ENCODE data around the gene CDK16.

Gene CDK16

DNA sequence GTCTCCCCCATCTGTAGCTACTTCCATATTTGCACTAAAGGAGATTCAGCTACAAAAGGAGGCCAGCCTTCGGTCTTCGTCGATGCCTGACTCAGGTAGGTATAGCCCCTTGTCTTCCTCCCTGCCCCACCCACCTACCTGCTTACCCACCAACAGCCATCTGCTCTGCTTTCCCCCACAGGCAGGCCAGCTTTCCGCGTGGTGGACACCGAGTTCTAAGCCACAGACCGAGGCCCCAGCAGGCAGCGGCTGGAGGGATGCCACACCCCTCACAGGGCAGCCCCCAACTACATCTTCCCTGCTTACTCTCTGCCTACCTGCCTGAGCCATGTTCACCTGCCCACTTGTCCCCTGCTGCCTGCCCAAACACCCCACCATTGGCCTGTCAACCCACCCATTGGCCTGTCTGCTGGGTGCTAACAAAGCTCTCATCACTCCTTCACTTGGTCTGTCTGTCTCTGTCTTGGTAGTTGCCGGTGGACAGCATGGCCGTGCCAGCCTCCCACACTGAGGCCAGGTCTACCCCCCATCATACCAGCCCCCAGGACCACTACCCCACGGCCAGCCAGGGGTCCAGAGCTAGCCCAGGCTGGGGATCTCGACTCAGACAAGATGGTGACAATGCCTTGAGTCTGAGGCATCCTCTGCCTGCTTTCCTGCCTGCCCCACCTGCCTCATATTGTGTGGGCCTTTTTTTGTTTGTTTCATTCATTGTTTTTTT lies 10.2 kb downstream of the CDK16 start:
- DNase-seq = no peak

DNA sequence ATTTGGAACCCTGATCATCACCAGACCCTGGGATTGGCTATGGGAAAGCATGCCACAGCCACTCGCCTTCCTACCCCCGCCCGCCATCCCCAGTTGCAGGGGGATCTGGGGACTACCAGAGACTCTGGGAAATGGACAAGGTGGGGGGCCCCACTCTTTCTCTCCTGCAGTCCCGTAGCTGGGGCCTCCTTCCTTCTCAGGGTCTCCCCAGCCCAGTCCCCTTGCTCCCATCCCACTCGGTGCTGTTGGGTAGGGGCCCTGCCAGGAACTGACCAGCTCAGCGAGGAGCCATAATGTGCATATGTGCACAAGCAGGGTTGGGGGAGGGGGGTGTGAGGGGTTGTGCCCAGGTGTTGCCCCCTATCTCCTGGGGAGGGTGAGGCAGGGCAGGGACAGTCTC lies 10.9 kb downstream of the CDK16 start:
- DNase-seq = no peak

DNA sequence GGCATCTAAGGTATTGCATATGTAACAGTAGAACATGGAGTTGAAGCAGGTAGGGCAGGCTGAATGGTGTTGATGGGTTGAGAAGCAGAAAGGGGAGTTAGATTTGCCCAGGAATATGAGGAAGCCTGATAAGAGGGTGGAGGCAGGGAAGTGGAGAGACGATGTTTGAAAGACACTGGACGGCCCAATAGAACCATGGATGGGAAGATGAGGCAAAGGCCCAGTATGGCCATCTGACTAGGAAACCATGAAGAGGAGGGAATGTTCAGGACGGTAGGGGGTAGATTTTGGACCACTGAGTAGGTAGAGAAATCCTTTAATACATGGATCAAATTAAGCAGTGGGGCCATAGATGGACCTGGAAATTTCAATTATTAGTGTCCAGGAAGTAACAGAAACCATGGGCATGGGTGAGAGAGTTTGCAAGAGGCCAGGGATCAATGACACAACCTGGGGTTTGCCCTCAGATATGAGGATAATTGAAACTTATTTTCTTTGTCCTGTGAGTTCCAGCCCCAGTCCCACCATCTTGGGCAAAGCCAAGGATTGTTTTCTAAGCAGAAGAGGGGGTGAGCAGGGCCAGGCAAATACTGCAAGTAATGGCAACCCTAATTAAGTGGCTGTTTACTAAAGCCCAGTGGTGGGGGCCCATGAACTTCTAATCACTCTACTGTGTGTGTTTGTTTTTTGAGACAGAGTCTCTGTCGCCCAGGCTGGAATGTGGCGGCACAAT lies 11.8 kb downstream of the CDK16 start:
- no peak for DNase-seq

GRCh38 chrX:47231167-47231566 lies 12.7 kb downstream of the CDK16 start:
- no peak for DNase-seq

DNA sequence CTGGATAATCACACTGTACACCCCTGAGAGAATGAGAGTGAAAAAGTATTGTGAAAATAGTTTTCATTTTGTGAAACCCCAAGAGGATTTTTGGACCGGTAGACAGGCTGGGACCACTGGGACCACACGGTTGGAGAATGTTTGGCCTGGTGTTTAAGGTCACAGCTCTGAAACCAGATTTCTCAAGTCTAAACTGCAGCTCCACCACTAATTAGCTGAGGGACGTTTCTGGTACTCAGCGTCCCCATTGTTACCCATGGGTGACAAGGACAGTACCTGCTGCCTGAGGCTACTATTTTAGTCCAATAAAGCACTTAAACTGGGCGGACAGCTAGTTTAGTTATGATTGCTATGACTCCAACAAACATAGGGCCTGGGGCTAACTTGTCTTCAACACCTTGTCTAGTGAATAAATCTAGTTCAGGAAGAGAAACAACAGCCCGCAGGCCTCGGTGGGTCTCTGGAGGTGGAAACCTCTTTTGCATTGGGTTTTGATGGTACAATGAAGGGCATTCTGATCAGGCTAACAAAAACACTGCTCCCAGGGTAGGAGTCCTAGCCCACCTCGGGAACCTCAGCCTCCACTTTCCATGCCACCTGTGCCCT lies 13.8 kb downstream of the CDK16 start:
- DNase-seq = no peak

- peak; percentile 80 for DNase-seq
Observed at GRCh38 chrX:47232803-47233332, 14.4 kb downstream of the CDK16 start, which contains the start of gene USP11. Gene USP11 (plus strand): TSS chrX:47233009. CDS start chrX:47233044, 35 bp downstream.

- peak; percentile 98 for DNase-seq
Observed at GRCh38 chrX:47233333-47234113, 15.0 kb downstream of the CDK16 start.

- DNase-seq = no peak
Observed at GRCh38 chrX:47234583-47234982, 16.1 kb downstream of the CDK16 start.

- no peak for DNase-seq
Observed at GRCh38 chrX:47235691-47236103, 17.2 kb downstream of the CDK16 start.

GRCh38 chrX:47239199-47239598 lies 20.7 kb downstream of the CDK16 start:
- no peak for DNase-seq

DNA sequence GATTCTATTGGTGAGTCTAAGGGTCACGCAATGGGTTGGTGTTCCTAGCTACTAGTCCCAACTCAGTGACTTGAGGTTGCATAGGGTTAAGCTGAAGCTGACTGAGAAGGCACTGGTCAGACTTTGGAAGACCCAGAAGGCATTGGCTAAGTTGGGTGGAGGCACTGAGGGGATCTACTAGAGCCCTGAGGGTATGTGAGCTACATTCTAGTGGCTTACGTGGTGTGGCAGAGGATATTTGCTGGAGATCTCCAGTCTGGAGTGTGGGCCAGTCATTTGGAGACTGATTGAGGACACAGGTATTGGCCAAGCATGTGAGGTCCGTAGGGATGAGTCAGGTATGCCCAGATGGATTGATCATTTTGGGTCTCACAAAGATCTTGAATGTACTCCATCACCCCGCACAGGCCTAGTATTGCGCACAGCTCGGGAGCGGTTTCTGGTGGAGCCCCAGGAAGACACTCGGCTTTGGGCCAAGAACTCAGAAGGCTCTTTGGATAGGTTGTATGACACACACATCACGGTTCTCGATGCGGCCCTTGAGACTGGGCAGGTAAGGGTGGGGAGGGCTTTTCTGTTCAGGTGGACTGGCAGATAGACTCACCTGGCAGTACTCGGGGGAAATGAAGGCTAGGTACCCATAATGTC lies 21.5 kb downstream of the CDK16 start:
- DNase-seq = no peak

DNA sequence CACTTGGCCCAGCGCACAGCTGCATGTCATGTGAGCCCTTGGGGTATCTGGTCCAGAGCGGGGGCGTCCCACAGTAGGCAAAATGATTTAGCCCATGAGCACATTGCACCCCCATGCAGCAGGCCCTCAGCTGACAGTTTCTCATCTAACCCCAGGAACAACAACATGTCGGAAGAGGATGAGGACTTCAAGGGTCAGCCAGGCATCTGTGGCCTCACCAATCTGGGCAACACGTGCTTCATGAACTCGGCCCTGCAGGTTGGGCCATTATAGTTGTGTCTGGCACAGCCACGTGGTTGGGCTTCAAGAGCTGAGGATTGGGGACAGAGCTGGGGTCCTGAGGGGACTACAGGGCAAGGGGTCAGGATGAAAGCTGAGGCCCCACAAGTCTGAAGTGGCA lies 22.1 kb downstream of the CDK16 start:
- DNase-seq = no peak

DNA sequence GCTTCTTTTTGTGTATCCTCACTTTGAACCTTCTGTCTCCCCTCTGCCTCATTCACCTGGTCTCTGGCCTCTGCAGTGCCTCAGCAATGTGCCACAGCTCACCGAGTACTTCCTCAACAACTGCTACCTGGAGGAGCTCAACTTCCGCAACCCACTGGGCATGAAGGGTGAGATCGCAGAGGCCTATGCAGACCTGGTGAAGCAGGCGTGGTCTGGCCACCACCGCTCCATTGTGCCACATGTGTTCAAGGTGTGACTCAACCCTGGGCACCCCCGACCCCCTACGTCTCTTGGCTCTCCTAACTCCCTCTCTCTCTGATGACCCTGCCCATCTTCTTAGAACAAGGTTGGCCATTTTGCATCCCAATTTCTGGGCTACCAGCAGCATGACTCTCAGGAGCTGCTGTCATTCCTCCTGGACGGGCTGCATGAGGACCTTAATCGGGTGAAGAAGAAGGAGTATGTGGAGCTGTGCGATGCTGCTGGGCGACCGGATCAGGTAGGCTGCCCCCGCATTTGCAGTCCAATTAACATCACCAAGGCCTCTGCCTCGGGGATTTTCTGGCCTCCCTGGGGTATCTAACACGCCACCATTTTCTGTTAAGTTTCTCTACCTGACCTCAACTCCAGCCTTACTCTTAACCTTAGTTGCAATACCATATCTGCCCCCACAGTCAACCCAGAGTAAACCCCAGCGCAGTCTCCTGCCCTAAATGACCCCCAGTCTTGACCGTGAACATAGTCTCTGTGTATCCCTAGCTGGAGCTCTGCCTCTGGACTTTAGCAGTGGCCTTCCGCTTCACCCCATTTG lies 22.9 kb downstream of the CDK16 start:
- no peak for DNase-seq

- no peak for DNase-seq
Observed at GRCh38 chrX:47242321-47242720, 23.8 kb downstream of the CDK16 start.

GRCh38 chrX:47243351-47243750 lies 24.9 kb downstream of the CDK16 start:
- no peak for DNase-seq

GRCh38 chrX:47244676-47245075 lies 26.2 kb downstream of the CDK16 start:
- no peak for DNase-seq

- DNase-seq = no peak
Observed at GRCh38 chrX:47245156-47245555, 26.7 kb downstream of the CDK16 start.

DNA sequence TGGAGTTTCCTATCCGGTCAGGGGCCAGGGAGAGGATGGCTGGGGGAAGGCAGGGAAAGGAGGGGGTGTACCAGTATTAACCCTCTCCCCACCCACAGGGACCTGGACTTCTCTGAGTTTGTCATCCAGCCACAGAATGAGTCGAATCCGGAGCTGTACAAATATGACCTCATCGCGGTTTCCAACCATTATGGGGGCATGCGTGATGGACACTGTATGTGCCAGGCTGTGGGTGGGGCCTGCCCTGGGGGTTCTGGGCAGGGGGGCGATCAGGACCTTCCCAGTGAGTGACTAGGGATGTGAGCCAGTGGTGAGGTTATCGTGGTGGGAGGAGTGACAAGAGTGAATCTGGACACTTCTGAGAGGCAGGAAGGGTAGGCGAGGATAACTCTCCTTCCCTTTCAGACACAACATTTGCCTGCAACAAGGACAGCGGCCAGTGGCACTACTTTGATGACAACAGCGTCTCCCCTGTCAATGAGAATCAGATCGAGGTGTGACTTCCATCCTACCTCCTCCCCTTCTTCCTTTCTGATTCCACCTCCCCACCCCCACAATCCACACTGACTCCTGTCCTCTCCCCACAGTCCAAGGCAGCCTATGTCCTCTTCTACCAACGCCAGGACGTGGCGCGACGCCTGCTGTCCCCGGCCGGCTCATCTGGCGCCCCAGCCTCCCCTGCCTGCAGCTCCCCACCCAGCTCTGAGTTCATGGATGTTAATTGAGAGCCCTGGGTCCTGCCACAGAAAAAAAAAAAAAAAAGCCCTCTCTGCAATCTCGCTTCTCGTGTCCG lies 28.9 kb downstream of the CDK16 start:
- DNase-seq = no peak

GRCh38 chrX:47247999-47248320 lies 29.5 kb downstream of the CDK16 start:
- DNase-seq = no peak

GRCh38 chrX:47248576-47248975 lies 30.1 kb downstream of the CDK16 start:
- DNase-seq = no peak

DNA sequence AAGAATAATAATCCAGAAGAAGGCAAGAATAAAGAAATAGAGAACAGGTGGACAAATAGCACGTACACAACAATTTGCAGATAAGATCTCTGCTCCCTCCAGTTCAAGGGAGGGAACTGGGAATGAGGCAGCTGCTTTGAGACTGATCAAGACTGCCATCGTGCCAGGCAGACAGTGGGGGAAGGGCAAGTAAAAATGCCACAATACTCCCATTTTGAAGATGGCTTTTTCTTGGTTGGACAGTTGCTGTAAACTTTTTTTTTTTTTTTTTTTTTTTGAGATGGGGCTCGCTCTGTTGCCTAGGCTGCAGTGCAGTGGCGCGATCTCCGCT lies 31.5 kb downstream of the CDK16 start:
- no peak for DNase-seq
